HG03103 (cell line): ENCODE data around the gene AP3M1.

Experiments
- ATAC-seq: cut with Tn5 transposase; IDR thresholded peaks from one replicate; pipeline ENCODE4 v1.9.1; 2021; ENCODE audit warnings: low read depth; ENCODE audit not compliant: unreplicated experiment

AP3M1 gene

DNA sequence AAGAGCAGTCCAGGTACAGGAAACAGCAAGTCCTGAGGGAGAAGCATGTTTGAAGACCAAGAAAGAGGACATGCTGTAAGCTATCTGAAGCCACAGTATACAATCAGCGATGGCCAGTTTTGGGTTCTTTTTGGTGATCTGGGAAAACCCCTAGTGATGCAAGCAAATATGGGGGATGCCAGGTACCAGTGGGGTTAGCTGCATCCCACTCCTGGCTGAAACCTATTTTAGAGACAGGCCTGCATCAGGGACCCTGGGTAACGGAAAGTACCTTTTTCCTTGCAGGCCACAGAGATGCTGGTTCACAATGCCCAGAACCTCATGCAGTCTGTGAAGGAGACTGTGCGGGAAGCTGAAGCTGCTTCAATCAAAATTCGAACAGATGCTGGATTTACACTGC is 32.9 kb downstream of the AP3M1 start:
- ATAC-seq: no peak

DNA sequence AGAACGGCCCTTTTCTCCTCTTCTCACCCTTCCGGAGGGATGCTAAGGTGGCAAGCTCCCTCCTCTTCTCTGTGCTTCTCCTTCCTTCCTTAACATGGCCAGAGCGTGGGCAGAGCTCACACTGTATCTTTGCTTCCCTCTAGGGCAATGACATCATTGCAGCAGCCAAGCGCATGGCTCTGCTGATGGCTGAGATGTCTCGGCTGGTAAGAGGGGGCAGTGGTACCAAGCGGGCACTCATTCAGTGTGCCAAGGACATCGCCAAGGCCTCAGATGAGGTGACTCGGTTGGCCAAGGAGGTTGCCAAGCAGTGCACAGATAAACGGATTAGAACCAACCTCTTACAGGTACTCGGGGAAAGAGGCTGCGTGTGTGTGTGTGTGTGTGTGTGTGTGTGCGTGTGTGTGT is 36.6 kb downstream of the AP3M1 start:
- no peak for ATAC-seq

DNA sequence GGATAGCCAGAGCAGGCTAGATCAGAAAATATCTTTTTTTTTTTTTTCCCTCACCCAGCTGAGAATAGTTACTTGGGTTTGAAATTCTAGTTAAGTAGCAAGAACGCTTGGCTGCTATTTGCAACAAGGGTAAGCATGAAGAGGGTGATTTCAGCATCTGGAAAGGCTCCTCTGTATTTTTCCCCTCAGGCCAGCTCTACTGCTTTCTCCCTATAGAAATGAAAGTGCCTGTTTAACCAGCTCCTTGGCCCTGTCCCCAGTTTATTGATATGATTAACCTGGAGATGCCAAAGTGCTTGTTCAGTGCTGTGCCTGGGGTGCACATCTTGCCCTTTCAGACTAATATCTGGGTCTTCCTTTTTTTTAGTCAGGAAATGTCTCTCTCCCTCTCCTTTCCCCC is 37.1 kb downstream of the AP3M1 start:
- ATAC-seq: no peak

DNA sequence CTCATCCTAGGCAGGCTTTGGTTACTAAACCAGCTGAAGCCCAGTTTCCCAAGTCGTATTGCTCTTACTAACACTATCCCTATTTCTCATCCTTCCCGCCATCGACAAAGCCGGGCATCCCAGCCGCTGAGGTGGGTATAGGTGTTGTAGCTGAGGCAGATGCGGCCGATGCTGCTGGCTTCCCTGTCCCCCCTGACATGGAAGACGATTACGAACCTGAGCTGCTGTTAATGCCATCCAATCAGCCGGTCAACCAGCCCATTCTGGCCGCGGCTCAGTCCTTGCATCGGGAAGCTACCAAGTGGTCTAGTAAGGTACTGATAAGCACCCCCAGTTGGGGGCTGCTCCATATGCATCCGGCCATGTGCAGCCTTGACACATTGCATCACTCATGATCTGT is 38.8 kb downstream of the AP3M1 start:
- no peak for ATAC-seq

DNA sequence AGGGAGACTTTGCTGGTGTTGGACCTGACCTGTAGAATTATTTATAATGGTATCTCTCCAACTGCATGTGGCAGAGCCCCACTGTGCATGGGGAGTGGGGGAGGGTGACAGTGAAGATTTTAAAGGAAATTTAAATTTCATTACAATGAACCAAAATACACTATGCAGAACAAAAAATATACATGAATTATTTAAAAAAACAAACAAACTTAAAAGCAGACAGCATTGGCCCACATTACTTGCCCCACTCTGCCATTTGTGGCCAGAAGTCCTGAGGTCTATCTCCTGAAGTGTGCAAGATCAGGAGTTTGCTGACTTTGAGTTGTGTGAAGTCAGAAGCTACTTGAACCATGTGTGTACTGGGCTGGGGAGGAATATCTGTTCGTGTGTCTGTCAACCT is 40.5 kb downstream of the AP3M1 start:
- ATAC-seq: no peak

DNA sequence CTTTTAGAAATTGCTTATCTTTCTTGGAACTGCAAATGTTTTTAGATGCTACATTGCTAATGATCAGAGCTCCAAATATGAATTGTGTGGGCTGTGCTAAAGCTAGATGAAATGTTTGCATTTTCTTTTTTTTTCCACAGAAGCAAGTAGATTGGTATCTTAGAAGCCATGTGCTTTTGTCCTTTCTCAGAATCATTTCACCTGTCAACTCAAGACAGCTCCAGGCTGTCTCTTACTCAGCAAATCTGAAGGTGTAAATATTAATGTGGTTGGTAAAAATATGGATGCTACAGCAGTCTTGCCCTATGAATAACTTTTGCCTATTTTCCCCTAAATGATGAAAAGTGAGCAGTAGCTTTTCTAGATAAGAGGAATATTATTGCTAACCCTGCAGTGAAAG is 41.2 kb downstream of the AP3M1 start:
- ATAC-seq: no peak

DNA sequence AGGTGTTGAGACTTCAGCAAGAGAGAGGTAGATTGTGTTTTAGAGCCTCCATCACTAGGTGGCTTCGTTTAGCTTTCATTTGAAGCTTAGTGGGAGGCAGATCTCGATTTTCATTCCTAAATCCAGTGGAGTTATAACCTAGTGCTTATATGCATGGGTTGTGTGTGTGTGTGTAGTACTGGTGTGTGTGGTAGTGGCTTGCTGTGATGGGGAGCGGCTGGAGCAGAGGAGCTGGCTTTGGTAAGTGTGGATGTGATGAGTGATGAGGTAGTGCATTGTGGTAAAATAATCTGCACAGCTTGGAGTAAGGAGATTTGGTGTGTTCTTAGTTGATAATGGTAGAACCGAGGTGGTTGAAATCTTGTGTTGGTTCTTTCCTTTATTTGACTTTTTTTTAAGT is 43.2 kb downstream of the AP3M1 start:
- no peak for ATAC-seq

DNA sequence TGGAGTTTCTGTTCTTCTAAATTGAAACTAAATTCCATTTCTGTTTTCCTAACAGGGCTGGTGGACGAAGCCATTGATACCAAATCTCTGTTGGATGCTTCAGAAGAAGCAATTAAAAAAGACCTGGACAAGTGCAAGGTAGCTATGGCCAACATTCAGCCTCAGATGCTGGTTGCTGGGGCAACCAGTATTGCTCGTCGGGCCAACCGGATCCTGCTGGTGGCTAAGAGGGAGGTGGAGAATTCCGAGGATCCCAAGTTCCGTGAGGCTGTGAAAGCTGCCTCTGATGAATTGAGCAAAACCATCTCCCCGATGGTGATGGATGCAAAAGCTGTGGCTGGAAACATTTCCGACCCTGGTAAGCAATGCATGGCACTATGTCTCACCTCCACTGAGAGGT is 45.6 kb downstream of the AP3M1 start:
- ATAC-seq: no peak

DNA sequence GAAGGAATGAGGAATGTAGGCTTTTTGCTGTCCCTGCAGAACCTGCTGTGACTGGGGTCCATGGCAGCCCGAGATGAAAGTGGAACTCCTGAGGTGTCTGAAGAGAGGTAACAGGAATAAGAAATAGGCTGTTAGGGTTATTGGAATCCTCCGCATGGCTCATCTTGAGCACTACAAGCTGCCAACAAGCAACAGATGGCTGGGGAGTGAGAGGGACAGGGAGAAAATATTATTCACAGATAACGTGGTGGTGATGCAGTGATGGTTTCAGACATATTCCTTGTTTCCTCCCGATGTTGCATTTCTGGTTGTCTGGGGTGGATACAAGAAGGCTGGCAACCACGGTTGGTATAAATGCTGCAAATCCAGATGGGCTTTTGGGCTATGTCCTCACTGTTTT is 46.1 kb downstream of the AP3M1 start:
- no peak for ATAC-seq

DNA sequence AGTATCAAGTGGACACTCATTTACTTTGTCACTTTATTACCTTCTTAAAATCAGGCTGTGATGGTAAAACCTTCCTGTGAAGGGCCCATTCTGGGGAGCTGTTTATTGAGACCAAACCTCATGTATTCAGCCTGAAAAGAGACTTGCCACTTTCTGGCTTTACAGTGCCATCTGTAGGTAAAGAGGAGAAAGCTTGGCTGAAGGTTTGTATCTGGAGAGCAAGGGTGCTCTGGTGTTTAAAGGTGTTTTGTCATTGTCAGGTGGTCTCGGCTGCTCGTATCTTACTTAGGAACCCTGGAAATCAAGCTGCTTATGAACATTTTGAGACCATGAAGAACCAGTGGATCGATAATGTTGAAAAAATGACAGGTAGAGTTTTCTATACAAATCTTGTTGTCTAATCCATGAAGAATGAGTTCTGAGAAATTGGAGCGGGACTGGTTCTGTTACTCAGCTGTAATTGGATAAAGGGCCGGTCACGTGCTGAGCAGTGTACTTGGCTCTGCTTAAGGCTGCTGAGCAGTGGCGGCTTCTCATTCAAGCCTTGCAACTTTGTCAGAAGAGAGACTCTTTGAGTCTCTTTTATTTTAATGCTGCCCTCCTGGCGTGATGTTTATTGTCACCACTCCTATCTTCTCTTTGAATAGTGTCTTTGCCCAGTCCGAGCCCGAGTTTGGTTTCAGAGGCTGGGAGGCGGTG is 46.9 kb downstream of the AP3M1 start:
- no peak for ATAC-seq

DNA sequence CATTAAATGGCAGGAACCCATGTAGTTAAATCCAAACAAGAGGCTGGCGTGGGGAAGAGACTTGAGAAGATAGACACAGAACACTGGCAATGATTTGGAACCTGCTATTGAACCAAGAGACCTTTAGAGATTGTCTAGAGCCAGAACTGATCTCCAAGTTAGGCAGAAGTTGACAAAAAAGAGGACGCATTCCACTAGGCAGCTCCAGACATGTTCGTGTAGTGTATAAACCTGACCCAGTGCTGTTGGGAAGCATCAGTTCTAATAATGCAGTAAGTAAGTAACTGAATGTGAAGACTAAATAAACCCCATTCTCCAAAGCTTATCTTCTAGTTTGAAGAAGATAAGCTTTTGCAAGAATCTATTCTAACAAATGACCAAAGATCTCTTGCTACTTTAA is 50.8 kb downstream of the AP3M1 start:
- ATAC-seq: no peak

DNA sequence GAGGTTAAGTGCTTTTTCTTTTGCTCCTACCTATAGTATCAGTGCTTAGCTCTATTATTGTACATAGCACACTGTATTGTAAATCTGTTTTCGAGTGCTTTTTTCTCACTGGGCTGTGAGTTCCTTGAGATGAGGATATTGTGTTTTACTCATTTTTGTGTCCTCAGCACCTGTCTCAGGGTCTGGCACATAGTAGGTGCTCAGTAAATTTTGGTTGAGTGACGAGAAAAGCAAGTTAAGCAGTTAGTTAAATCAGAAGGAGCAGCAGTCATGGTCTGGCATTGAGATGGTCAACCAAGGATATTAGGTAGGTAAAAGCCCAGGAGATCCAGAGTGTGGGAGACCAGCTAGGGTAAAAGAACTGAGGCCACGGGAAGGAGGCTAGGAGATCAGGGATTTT is 51.2 kb downstream of the AP3M1 start:
- no peak for ATAC-seq

DNA sequence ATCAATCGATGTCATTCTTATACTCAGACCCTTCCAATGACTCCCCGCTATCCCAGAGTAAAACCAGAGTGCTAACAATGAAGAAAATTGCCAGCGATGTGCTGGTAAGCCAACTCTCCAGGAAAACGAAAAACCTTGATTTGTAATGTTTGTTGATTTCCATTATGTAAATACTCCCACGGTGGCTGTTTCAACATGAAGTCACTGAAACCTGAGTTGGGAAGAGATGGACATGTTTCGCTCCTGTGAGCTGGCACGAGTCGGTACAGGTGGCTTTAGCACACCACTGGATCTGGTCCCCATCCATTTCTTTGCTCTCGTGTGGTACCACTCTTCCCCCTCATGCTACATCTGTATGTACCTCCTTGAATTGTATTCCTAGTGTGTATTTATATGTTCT is 52.9 kb downstream of the AP3M1 start:
- no peak for ATAC-seq

DNA sequence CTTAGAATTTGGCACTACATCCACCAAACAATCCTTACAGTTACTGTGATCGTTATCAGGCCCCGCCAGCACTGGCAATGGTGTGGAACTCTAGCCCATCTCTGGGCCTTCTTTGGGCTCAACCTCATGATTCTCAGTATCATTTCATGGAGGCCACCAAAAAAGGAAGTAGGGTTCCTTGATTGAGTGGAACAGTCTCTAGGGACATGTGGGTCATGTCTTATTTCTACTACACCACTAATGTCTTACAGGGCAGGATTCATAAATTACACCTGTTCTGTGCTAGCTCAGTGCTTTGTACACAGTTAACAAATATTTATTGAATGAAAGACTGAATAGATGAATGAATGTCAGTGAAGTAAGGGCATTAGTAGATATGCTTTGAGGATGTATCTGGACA is 53.9 kb downstream of the AP3M1 start:
- ATAC-seq: peak; percentile 88

DNA sequence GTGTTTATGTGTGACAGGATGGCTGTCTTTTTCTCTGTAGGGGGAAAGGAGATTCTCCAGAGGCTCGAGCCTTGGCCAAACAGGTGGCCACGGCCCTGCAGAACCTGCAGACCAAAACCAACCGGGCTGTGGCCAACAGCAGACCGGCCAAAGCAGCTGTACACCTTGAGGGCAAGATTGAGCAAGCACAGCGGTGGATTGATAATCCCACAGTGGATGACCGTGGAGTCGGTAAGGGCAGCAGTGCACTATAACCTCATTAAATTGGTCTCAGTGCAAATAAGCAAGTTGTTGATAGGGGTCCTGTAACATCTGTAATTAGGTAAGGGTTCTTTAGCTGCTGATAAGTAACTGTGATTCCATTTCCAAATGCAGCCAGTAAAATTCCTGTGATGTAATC is 56.4 kb downstream of the AP3M1 start:
- ATAC-seq: no peak

DNA sequence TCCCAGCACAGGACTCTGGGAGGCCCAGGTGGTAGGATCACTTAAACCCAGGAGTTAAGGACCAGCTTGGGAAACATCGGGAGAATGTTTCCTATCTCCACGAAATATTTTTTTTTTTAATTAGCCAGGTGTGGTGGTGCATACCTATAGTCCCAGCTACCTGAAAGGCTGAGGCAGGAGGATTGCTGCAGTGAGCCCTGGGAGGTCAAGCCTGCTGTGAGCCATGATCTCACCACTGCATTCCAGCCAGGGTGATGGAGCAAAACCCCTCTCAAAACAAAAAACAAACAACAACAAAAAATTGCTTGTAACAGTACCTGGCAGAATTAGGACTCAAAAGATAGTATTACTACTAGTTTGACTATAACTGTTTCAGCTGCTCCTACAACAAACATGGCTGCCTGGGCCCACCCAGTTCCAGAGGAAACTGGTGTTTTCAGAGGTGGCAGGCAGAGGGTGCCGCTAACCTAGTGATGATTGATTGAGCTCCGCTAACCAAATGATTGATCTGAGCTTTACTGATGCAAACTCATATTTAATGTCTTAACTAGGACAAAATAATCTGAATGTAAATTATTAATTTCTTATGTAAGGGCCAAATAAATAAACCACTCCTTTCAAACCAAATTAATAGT is 57.0 kb downstream of the AP3M1 start:
- no peak for ATAC-seq

DNA sequence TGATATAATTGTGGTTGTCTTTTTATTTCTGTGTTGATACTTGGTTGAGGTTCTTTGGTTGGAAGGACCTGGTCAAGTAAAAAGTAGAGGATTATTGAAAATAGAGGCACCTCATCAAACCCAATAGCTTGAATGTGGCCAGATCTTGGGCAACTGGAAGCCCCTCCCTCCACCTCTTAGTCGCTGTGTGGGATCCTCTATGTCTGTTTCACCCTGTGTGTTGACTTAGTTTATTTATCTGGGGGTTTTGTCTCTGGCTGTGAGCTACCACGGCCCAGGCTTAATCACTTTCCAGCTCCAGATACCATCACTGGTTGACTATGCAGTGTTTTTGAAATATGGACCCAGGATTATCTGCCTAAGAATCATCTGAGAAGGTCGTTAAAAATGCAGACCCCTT is 58.3 kb downstream of the AP3M1 start:
- no peak for ATAC-seq

DNA sequence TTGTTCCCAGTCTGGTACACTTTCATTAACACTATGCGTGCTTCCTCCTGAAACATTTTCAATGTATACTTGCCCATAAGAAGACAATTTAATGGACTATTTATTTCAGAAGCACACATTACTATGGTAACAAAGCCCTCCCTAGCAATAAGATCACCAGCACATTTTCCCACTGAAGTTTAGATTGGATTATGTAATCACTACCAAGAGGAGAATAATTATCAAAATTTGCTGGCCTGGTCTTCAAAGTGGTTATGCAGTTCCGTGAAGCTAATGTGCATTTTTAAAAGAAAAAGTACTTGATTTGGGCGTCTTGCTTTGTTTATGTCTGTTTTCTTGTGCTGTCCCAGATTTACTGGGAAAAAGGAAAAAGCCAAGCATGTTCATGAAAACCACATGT is 61.9 kb downstream of the AP3M1 start:
- no peak for ATAC-seq

DNA sequence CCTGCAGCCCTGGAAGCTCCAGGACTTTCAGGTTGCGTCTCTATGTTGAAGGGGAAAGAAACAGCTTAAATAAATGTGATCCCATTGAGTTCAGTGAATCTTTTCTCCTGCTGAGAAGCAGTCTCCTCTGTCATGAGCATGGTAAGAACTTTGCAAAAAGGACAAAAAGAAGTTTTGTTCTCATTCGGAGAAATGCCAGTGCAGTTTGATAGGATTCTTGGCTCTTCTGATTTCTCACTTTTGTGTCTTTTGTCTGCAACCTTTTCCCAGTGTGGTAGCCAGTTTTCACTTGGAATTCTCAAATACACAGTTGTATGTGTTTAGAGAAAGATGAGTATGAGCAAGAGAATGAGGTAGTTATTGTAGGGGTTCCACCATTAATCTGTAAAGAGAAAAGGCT is 64.3 kb downstream of the AP3M1 start:
- ATAC-seq: no peak

DNA sequence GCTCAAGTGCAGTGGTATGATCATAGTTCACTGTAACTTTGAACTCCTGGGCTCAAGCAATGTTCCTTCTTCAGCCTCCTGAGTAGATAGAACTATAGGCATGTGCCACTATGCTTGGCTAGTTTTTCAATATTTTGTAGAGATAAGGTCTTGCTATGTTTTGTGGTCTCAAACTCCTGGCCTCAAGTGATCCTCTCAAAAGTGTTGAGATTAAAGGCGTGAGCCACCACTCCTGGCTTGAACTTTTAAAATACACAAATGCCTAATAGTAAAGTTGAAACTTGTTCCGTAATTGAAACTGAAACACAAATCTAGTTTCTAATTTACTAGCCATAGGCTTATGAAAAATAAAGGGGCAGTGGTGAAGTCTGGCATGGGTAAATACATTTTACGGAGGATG is 65.7 kb downstream of the AP3M1 start:
- peak; percentile 50 for ATAC-seq

DNA sequence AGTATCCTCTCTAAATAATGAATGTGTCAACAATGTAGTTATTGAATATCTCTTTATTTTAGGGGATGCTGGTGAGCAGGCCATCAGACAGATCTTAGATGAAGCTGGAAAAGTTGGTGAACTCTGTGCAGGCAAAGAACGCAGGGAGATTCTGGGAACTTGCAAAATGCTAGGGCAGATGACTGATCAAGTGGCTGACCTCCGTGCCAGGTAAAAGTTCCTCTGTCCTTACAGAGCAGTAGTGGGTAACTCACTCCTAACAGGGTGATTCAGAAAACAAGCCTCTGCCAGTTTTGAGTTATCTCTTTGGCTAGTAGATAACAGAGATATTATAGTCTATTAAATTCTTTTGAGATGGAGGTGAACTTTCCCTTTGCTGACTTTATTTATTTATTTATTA is 67.3 kb downstream of the AP3M1 start:
- no peak for ATAC-seq

DNA sequence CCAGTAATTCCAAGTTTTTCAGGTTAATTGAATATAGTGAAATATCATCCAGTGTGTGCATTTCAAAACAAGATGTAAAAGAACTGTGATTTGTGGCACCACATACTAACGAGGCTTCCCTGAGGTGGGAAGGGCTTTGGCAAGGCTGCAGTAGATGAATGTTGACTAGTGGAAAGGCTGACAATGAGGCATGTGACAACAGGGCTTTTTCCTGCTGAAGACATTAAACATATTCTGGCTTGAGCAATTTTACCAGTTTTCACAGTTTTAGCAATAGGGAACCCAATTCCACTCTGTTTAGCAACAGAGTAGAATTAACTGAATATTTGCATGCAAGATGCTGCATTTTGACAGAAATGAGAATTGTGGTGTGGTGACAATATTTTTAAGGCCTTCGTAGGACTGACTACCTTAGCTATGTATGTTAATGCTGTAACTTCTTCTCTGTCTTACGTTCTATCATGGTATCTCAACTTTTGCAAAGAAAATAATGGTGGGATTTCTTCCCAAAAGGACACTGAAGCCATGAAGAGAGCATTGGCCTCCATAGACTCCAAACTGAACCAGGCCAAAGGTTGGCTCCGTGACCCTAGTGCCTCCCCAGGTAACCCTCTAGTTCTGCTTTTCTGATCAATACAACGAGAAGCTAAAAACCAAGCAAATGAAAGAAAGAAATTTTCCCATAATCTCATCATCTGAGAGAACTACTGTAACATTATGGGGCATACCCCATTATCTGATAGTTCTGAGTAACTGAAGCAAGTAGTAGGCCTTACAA is 68.5 kb downstream of the AP3M1 start:
- ATAC-seq: no peak
